AG10803 (cell line): Measurements from ENCODE around the gene RITA1.

Experiments used
- DNase-seq: peaks from one replicate; pipeline ENCODE4 v3.0.0; 2010; ENCODE audit warnings: low read depth
- H3K4me3 ChIP-seq: 2 replicates; pipeline ENCODE4 v1.5.1; 2011; ENCODE audit warnings: mild to moderate bottlenecking, low read length, control low read depth
- TF ChIP-seq, protein P1 (sequence below): conservative IDR thresholded peaks from 2 replicates; pipeline ENCODE4 v1.5.1; 2011; ENCODE audit warnings: mild to moderate bottlenecking, low read length, control low read depth, inconsistent platforms

Gene RITA1

DNA sequence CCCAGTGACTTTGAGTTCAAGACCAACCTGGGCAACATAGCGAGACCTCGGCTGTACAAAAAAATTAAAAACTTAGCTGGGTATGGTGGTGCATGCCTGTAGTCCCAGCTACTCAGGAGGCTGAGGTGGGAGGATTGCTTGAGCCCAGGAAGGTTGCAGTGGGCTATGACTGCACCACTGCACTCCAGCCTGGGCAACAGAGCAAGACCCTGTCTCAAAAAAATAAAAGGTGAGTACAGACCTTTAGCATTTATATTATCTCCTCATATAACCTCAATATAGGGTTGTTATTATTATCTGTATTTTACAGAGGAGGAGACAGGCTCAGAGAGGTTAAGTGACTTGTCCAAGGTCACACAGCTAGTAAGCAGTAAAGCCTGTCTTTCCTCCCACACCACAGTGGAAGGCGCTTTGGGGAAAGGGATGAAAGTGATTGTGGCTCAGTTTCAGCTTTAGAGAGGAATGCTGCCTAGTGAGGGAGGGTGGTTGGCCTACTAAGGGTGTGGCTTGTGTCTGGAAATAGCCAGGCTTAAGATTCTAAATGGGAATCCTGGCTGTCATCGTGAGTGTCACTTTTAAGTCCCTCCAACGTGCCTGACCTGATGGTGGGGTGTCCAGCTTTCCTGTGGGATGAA is 43.0 kb downstream of the RITA1 start:
- H3K4me3 ChIP-seq = no peak overlapping the region
- DNase-seq = no peak
- TF ChIP-seq, protein P1, sequence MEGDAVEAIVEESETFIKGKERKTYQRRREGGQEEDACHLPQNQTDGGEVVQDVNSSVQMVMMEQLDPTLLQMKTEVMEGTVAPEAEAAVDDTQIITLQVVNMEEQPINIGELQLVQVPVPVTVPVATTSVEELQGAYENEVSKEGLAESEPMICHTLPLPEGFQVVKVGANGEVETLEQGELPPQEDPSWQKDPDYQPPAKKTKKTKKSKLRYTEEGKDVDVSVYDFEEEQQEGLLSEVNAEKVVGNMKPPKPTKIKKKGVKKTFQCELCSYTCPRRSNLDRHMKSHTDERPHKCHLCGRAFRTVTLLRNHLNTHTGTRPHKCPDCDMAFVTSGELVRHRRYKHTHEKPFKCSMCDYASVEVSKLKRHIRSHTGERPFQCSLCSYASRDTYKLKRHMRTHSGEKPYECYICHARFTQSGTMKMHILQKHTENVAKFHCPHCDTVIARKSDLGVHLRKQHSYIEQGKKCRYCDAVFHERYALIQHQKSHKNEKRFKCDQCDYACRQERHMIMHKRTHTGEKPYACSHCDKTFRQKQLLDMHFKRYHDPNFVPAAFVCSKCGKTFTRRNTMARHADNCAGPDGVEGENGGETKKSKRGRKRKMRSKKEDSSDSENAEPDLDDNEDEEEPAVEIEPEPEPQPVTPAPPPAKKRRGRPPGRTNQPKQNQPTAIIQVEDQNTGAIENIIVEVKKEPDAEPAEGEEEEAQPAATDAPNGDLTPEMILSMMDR = no peak

DNA sequence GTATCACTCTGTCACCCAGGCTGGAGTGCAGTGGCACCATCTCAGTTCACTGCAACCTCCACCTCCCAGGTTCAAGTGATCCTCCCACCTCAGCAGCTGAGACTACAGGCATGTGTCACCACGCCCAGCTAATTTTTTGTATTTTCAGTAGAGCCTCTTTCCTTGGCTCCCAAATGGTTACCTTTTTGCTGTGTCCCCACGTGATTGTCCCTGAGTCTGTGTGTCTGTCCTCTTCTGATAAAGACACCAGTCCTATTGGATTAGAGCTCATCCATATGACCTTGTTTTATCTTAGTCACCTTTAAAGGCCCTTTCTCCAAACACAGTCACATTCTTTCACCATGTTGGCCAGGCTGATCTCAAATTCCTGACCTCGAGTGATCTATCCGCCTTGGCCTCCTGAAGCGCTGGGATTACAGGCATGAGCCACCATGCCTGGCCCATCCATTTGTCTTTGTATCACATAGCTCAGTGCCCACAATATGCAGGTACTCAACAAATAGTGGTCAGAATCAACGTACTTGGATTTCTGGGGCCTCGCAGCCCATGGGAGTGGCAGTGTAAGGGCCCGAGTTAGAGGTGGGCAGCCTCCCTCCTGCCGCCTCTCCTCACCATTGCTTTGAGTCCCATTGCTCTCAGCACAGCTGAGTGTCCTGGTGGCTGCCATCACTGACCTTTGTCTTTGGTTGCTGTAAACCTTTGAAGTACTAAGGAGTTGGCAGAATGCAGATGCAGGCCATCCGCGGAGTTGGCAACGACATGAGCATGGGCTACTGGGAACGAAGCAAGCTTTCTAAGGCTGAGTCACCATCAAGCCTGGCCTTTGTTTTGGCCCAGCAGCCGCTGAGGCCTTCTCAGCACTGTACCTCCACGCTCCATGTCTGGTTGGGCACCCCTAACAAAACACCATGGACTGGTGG is 45.1 kb downstream of the RITA1 start:
- no peak overlapping the region for H3K4me3 ChIP-seq
- no peak for DNase-seq
- TF ChIP-seq, protein P1 = no peak

DNA sequence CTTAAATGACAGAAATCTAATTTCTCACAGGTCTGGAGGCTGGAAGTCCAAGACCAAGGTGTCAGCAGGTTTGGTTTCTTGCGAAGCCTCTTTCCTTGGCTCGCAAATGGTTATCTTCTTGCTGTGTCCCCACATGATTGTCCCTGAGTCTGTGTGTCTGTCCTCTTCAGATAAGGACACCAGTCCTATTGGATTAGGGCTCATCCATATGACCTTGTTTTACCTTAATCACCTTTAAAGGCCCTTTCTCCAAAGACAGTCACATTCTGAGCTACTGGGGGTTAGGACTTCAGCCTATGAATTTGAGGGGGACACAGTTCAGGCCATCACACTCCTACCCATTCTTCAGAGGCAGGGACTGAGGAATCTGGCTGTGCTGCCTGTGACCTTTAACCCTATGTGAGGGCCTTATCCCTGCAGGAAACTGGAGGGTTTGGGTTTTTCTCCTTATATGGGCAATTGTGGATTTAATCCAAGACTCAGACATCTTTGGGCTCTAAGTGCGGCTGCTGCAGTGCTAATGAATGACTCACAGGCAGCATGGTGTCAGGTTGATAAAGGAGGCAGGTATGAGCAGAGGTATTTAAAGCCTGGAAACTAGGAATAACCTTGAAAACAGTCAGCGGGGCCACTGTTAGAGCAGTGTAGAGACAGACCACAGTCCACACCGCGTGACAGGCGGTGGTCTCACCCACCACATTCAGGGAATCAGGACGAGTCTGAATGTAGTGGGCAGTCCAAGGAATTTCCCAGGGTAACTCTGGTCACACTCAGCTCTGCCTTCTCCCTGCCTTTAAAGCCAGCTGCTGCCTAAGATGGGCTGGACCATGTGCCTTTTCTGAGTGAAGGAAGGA is 45.9 kb downstream of the RITA1 start:
- TF ChIP-seq, protein P1 = no peak
- no peak overlapping the region for H3K4me3 ChIP-seq
- peak; percentile 48 for DNase-seq

DNA sequence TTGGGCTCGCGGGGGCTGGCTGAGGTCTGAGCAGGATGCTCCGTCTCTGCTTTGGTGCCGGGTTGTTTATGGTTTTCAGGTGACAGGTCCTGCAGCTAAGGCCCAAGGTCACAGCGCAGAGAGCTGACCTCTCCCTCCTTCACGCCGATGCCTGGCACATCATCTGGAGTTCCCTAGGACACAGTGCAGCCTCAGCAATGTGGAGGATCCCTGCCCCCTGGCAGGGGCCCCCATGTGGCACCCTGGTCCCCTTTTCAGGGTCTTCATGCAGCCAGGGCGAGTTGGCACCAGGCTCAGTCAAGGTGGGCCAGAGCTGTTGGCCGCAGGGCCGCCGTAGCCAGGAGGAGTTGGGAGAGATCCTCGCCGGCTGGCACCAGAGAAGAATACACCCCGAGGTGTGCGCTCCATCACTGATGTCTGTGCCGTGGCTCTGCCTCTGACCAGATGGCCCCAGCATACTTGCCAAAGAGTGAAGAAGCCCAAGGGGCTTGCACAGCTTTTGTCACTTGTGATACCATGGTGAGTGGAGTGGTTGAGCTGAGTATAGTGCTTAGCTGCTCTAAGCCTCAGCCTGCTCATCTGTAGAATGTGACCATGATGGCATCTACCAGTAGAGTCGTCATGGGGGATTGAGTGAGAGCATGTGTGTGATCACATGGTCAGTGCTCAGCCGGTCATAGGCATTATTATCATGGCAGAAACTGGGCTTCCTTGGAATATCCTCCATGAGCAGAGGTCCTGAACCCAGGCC is 46.7 kb downstream of the RITA1 start:
- no peak overlapping the region for H3K4me3 ChIP-seq
- TF ChIP-seq, protein P1 = no peak

DNA sequence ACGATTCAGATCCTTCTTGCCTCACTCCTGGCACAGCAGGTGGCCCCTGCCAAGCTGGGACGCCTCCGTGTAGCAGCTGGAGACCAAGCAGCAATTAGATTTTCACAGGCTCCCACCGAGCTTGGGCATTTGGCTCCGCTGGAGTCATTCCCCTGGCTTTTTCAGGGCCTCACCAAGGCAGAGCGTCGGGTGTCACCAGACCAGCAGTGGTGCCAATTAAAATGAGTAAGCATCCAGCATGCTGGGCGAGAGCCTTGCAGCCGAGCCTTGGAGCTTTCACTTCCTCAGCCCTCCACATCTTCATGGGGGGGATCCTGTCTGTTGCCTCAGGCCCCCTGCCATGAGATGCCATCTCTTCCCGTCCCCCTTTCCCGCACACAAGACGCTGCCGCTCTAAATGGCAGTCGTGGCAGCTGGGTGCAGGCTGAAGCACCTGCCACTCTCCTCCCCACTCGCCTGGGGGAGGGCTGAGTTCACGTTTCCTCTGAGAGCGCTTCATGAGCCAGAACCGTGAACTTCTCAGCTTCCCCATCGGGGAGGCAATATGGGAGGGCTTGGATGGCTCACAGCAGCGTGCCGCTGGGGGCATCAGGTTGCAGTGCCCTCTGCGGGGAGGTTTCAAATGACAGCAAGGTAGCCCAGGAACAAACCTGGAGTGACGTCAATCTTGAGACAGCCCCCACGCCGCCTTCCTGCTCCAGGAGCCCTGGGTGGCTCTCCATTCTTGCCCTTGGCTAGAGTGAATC is 47.5 kb downstream of the RITA1 start:
- TF ChIP-seq, protein P1 = no peak
- peak overlapping the region; percentile 15 for H3K4me3 ChIP-seq
- DNase-seq = peak; percentile 69

More for the DNA sequence above, 46.7 kb downstream of the RITA1 start:
- DNase-seq = no peak

DNA sequence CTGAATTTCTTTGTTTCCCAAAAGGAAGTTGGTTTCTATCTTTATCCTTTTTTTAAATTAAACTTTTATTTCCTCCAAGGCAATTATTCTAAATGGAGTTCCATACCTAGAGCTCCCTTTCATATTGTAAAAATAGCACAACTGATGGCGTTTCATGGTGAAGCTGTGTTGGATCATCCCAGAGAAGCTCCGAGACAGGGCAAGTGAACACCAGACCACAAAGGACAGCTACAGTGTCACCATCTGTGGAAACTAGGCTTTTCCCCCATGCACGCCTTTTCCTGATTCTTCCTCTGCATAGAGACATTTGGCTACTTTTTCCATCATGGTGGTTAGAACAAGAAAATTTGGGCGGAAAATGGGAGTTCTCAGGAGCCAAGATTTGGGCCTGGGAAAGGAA is 48.4 kb downstream of the RITA1 start:
- H3K4me3 ChIP-seq = no peak overlapping the region
- TF ChIP-seq, protein P1 = no peak
- no peak for DNase-seq
